ENCODE measurements around the gene HUNK.

- TF ChIP-seq CTCF (IDR thresholded peaks at IDR 0.05) (no peak), POLR2A (IDR thresholded peaks at IDR 0.05) (no peak)
Measured at GRCh38 chr21:31932470-31932764, 59.6 kb downstream of the HUNK start.

Data from adrenal gland (tissue), 5 donors.